DMS153 treated with DMSO at 0.1 percent for 48 hours (cell line): ENCODE data around the gene ZNF217.
"Not testable (repeated sequence)": the region's sequence is repeated elsewhere in the genome, so short reads cannot be mapped to it uniquely, and the experiment has no call there.

Source experiments
- DNase-seq: peaks from one replicate; lab custom pipeline; 2025; ENCODE audit not compliant: unreplicated experiment; lab: John Stamatoyannopoulos, UW

ZNF217 gene

DNA sequence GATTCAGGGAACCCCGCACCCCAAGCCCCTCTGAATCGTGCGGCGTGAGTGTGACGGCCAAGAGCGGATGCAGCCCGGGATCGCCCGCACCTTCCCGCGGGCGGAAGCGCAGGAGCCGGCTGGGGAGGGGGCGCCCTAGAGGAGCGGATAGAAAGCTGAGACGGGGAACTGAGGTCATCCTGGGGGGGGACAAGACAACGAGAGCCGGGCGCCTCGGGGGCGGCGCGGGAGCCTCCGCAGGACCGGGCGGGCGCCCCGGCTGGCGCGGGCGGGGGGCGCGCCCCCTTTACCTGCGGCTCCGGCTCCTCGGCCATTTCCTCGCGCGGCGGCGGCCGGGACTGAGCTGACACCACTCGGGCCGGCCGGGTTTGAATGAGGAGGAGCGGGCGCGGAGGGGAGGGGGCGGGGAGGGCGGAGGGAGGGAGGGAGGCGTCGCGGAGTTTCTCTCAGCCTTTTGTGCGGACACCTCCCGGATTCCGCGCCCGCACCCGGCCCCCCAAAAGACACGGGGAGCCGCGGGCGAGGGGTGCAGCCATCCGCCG is at the start of gene ZNF217:
Gene ZNF217 (minus strand): TSS at position 374 of the 542 bp plus-strand sequence. CDS start 11,013 bp downstream, outside the sequence.
- DNase-seq: not testable (repeated sequence)

DNA sequence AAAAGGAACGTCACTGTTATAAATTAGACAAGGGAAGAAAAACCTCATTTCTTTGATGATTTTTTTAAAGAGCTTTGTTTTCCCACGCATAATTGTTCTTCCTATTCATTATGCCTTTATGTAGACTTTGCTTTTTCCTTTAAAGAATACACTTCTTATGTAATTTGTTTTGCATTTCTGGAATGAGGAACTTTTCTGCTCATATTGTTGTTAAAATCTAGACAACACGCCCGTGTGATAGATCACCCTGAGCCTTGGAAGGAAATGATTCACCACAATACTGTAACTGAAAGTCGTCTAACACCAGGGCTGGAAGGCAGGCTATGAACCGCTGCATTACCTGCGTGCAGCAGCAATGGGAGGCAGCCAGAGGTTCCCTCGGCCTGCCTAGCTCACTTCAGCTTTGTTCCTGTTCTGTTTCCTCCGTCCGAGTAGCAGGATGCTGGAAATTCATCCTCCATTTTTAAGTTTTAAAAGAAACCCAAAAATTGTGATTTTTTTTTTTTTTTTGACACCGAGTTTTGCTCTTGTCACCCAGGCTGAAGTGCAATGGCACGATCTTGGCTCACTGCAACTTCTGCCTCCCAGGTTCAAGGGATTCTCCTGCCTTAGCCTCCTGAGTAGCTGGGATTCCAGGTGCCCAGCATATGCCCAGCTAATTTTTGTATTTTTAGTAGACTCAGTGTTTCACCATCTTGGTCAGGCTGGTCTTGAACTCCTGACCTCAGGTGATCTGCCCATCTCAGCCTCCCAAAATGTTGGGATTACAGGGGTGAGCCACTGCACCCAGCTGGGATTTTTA is 49.6 kb upstream of the ZNF217 start:
- no peak for DNase-seq

DNA sequence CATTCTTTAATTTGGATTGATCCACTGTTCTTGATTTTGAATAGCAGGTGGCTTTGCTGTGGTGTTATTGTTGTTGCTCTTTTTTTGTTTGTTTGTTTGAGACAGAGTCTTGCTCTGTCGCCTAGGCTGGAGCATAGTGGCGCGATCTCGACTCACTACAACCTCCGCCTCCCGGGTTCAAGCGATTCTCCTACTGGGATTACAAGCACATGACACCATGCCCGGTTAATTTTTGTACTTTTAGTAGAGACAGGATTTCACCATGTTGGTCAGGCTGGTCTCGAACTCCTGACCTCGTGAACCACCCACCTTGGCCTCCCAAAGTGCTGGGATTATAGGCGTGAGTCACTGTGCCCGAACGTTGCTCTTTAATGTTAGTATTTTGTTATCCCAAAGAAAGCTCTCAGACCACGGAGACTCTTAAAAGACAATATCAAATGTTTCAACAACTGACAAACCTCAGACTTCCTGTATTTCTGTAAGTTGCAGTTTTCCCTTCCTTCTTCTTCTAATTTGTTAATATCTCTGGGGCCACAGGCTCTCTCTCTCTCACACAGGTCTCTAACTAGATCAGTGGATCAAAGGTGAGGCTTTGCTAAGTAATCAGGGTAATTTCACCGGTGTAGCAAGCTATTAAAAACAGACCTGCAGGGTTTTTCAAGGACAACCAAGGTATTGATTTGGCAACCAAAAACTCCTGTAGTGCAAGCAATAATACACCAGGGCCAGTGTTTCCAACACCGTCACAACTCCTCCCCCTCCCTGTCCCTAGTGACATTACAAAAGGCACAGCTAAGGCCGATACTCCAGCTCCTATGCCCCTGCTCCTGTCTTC is 48.8 kb upstream of the ZNF217 start:
- no peak for DNase-seq

DNA sequence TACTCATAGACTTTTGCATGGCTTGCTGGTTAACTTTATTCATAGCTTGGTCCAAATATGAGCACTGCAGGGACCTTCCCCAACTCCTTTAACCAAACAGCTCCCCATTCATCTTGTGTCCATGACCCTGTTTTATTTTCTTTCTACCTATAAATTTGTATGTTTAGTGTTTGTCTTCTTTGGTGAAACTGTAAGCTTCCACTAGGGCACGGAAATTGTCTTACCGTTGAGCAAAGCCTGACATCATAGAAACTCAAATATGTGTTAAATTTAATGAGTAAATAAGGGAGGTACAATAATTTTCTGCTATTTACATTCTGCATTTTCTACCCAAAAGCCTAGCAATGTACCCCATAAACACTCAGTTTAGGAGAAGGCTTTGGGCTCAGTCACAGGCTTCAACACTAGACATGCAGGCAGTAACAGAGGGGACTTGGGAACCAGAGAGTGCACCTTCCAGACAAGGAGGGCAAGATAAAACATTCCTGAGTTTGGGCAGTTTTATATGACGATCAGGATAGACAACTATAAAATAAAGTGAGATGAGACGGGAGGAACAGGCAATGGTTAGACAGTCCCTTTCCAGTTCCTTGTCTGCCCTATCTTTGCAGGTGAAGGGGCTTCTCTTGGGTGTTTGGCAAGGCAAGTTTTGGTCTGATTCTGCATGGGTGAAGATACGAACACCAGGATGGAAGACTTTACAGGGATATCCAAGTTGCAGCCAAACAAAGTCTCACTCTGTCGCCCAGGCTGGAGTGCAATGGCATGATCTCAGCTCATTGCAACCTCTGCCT is 46.2 kb upstream of the ZNF217 start:
- no peak for DNase-seq

DNA sequence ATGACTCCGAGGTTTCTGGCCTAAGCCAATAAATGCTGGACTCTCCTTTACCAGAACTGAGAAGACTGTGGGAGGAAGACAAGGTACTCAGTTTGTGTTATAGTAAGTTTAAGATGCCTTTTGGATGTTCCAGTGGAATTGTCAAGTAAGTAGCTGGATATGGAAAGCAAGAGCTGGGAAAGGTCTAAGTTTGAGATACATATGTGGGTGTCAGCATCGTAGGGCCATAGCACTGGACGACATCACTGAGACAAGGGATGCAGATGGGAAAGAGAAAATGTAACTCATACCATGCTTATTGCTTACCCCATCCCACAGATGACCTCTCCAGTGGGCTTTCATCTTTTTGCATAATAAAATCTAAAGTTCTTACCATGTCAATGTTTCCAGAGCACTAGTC is 45.5 kb upstream of the ZNF217 start:
- DNase-seq: no peak

DNA sequence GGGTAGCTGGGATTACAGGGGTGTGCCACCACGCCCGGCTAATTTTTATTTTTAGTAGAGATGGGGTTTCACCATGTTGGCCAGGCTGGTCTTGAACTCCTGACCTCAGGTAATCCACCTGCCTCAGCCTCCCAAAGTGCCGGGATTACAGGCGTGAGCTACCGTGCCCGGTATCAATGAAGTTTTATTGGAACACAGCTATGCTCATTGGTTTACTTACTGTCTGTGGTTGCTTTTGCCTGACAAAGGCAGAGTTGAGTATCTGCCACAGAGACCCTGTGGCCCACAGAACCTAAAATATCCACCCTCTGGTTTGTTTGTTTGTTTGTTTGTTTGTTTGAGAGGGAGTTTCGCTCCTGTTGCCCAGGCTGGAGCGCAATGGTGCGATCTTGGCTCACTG is 43.7 kb upstream of the ZNF217 start:
- DNase-seq: not testable (repeated sequence)

DNA sequence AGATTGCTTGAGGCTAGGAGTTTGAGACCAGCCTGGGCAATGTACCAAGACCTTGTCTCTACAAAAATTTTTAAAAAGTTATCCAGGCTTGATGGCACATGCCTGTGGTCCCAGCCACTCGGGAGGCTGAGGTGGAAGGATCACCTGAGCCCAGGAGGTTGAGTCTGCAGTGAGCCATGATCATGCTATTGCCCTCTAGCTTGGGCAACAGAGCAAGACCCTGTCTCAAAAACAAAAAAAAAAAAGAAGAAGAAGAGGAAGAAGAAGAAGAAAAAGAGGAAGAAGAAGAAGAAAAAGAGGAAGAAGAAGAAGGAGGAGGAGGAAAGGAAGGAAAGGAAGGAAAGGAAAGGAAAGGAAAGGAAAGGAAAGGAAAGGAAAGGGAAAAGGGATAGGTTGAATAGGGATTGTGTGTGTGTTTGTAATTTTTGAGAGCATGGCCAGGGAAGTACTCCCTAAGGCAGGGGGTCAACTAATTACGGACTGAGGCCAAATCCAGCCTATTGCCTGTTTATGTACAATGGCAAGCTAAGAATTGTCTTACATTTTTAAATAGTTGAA is 43.0 kb upstream of the ZNF217 start:
- no peak for DNase-seq

DNA sequence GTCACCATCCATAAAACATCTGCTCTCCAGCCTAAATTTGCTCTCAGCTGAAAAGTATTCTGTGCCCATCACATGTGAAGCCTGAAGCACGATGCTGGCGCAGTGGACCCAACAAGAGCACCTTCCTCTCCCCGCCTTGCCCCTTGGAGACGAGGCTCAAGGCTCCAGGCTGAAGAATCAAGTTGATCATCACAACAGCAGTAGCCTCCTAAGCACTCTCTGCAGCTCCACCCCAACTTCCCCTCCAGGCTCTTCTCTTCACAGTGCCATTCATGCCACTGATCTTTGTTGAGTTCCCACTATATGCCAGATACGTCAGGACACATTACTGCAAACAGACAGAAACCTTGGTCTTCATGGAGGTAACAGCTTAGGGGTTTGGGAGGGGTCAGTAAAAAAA is 41.6 kb upstream of the ZNF217 start:
- DNase-seq: no peak

DNA sequence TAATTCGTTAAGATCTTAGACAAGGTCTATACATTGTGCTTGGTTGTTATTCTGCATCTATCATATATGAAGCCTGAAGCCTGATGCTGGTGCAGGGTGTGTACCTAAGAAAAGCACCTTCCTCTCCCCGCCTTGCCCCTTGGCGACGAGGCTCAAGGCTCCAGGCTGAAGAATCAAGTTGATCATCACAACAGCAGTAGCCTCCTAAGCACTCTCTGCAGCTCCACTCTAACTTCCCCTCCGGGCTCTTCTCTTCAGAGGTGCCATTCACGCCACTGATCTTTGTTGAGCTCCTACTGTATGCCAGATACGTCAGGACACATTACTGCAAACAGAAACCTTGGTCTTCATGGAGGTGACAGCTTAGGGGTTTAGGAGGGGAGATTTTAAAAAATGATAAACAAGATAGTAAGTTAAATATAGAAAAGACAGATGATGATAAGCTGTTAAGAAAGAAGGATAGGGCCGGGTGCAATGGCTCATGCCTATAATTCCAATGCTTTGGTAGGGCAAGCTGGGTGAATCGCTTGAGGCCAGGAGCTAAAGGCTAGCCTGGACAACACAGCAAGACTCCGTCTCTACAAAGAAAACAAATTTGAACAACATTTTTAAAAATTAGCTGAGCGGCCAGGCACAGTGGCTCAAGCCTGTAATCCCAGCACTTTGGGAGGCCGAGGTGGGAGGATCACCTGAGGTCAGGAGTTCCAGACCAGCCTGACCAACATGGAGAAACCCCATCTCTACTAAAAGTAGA is 38.4 kb upstream of the ZNF217 start:
- DNase-seq: no peak

DNA sequence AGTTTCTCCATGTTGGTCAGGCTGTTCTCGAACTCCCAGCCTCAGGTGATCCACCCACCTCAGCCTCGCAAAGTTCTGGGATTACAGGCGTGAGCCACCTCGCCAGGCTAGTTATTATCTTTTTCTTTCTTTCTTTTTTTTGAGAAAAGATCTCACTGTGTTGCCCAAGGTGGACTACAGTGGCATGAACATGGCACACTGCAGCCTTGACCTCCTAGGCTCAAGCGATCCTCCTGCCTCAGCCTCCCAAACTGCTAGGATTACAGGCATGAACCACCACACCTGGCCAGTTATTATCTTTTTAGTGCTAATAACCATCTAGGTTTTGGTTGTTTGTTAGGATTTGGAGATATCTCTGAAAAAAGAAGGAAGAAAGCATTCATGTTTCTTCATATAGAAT is 35.8 kb upstream of the ZNF217 start:
- no peak for DNase-seq

DNA sequence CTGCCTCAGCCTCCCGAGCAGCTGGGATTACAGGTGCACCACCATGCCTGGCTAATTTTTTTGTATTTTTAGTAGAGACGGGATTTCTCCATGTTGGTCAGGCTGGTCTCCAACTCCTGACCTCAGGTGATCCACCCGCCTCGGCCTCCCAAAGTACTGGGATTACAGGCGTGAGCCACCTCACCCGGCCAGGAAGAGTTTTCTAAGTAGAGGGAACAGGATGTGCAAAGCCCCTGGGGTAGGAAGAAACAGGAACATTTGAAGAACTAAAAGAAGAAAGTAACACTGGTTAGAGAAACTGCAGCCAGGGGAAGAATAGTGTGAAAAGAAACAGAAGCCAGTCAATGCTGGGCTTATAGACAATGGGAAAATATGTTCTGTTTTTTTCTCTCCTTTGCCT is 35.1 kb upstream of the ZNF217 start:
- not testable (repeated sequence) for DNase-seq

DNA sequence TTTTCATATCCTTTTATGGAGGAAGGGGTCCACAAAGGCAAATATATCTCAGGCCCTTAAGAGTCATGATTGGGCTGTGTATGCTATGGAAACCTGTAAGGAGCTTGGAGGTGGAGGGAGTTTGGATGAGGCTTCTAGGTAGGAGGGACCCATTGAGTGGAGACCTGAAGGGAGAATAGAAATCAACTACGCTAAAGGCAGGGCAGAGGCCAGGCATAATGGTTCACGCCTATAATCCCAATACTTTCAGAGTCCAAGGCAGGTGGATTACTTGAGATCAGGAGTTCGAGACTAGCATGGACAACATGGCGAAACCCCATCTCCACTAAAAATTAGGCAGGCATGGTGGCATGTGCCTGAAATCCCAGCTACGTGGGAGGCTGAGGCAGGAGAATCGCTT is 34.4 kb upstream of the ZNF217 start:
- no peak for DNase-seq

DNA sequence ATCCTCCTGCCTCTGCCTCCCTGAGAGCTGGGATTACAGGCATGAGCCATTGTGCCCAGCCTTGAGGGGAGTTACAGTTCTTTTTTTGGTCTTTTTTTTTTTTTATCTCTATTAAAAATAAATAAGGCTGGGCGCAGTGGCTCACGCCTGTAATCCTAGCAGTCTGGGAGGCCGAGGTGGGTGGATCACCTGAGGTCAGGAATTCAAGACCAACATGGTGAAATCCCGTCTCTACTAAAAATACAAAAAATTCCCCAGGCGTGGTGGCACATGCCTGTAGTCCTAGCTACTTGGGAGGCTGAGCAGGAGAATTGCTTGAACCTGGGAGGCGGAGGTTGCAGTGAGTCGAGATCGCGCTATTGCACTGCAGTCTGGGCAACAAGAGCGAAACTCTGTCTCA is 33.4 kb upstream of the ZNF217 start:
- not testable (repeated sequence) for DNase-seq

DNA sequence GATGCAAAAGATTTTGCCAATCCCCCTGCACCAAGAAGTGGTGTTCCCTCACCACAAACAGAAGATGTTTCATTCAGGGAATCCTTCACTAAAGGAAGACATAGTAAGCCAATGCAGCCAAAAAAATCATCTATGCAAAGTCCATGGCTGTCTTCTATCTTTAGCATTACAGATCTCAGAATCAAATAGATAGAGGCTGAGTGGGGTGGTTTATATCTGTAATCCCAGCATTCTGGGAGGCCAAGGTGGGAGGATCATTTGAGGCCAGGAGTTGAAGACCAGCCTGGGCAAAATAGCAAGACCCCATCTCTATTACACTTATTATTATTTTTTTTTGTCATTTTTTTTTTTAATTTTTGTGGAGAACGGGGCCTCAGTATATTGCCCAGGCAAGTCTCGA is 32.9 kb upstream of the ZNF217 start:
- DNase-seq: no peak

DNA sequence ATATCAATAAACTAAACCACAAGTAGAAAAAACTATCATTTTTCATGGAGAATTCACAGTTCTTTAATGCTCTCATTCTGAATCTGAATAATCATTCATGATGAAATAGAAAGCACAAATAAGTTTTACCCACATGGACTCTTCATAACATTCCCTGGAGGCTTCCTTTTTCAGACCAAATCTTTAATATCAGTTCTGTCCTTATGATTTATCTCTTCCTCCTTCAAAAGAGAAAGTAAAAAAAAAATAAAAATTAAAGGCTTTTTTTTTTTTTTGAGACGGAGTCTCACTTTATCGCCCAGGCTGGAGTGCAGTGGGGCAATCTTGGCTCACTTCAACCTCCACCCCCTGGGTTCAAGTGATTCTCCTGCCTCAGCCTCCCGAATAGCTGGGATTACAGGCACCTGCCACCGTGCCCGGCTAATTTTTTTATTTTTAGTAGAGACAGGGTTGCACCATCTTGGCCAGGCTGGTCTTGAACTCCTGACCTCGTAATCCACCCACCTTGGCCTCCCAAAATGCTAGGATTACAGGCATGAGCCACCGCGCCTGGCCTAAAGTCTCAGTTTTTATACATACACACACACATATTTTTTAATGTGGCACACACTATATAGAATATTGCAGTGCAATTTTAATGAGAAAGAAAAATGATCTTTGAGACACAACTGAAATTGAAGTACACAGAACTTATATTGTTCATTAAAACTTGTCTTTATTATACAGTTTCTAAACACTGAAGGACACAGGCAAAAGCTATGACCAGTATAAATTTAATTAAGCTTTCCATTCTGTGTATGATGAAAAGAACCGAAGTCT is 31.9 kb upstream of the ZNF217 start:
- DNase-seq: no peak

DNA sequence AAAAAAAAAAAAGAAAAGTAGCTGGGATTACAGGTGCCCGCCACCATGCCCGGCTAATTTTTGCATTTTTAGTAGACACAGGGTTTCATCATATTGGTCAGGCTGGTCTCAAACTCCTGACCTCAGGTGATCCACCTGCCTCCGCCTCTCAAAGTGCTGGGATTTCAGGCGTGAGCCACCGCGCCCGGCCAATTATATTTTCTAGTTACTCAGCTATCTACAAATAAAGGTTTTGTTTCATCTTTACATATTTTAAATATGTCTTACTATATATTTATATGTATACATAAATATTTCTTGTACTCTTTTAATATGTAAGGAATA is 31.2 kb upstream of the ZNF217 start:
- not testable (repeated sequence) for DNase-seq

DNA sequence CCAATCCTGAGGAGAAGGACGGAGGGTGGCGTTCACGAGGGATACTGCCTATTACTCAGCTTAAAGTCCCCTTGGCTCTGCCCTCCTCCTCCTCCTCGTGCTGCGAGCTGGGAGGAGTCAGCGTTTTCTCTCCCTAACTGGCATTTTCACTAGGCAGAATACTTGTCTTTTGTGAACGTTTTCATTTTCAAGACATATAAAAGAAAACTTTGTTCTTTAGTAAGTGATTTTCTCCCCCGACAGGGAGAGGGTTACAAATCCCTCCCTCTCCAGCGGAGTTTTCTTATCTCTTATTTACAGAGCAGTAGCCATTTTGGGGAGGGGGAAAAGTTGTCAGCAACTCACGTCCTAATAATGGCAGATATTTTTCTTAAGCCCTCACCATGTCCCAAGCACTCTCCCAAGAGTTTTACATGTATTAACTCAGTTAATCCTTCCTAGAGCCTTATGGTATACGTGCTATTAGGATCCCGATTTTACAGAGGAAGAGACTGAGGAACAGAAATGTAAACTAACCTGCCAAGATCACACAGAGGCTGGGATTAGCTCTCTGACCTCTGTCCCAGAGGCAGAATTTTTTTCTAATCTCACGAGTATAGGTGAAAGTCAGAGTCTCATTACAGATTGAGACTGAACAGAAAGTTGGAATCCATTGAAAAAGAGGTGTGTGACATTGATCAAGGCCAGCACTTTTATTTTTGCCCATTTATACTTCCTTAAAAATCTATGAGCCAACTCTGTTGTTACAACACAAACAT is 30.0 kb upstream of the ZNF217 start:
- DNase-seq: no peak

DNA sequence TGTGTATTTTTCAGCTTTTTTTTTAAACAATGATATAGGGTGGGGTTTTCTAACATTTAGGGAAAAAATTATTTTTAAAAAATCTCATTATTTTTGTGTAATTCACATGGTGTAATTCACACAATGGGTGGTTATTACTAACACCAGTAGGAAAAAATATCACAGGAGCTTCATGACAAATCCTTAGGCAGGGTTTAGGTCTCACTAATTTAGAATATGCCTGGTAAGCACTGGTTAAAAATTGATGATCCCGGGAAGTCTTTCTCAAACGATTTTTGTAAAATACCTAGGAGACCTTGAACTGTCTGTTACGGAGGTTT is 29.5 kb upstream of the ZNF217 start:
- DNase-seq: no peak
